Adrenal gland (tissue), 5 donors: ENCODE data around the gene GLYR1.

Source experiments
- CTCF ChIP-seq, 6 experiments: fragments of 450-650 bp in 4 of 6; fragments of 200-600 bp in 2 of 6; sonication (generic) in 1 of 6; IDR thresholded peaks; 1 replicate in 5 of 6; 2 replicates in 1 of 6; pipeline versions ENCODE4 v1.5.1 to v1.8.0; 2016 to 2021; ENCODE audit warnings: antibody characterized with exemption in 6 of 6, mild to moderate bottlenecking in 2 of 6, moderate library complexity in 1 of 6
- POLR2A ChIP-seq, 2 donors: fragments of 450-650 bp; IDR thresholded peaks; one replicate each; pipeline ENCODE4 v1.6.1; 2017; ENCODE audit warnings: antibody characterized with exemption in 2 of 2, mild to moderate bottlenecking in 2 of 2, moderate library complexity in 1 of 2
- donor health status: DM: no; HTN: no; CAD: no.

- TF ChIP-seq POLR2A (IDR thresholded peaks at IDR 0.05) (no peak), CTCF (IDR thresholded peaks at IDR 0.05) (no peak)
These were observed 36.4 kb upstream of the GLYR1 start for GRCh38 chr16:4883501-4883900.
